Inflammatory macrophage treated with lipopolysaccharide for 4 hours (primary cell): ENCODE measurements around the gene P2RY8.
"Not testable (repeated sequence)": the region's sequence is repeated elsewhere in the genome, so short reads cannot be mapped to it uniquely, and the experiment has no call there.

Experiments
- DNase-seq: peaks from one replicate; pipeline ENCODE4 v3.0.0-alpha.2; 2020

The P2RY8 gene

GRCh38 chrX:1462596-1463251 lies 74.3 kb downstream of the P2RY8 start:
- DNase-seq = no peak

- DNase-seq = no peak
These were observed 74.9 kb downstream of the P2RY8 start for GRCh38 chrX:1462110-1462509.

GRCh38 chrX:1455948-1456280 lies 81.1 kb downstream of the P2RY8 start:
- DNase-seq = no peak

DNA sequence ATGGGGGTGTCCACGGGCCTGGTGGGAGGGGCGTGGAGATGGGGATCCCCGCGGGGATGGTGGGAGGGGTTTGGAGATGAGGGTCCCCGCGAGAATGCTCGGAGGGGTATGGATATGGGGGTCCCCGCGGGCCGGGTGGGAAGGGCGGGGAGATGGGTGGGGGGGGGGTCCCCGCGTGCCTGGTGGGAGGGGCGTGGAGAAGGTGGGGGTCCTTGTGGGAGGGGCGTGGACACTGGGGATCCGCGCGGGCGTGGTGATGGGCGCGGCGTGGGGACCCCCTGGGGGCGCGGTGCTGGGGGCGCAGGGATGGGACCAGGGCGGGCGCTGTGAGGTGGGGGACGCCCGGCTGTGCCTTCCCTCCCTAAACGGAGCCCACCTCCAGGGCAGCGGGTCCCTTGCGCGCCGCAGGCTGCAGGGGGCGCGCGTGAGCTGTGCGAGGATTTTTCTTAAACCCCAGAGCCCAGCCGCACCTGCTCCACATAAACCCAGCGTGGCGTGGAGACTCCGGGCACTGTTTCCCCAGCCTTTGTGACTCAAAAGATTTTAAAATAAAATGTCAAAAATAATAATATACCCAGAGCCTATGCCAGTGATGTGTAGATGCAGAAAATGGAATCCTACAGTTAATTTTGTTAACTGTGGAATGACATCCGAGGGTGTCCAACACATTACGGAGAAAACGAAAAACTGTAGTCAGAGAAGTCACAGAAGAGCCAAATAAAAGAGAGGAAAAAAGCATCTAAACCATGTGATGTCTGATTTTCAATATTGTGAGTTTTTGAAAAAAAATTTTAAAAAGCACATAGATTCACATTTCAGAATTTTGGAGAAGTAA lies 82.8 kb downstream of the P2RY8 start:
- DNase-seq = peak; percentile 79

DNA sequence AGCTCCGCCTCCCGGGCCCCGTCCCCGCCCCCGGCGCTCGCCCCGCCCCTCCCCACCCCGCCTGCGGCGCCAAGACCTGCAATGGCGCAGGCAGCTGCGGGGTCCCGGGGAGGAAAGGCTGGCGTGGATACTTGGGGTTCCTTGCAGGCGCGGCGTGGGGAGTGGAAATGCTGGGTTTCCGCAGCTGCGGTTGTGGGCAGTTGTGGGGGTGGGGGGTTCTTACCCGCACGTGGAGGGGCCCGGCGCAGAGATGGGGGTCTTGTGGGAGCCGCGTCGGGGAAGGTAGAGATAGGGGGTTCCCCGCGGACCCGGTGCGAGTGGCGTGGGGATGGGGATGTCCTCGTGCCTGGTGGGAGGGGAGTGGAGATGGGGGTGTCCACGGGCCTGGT lies 83.6 kb downstream of the P2RY8 start:
- DNase-seq = no peak

- peak; percentile 99 for DNase-seq
These were observed 84.2 kb downstream of the P2RY8 start, which contains the start of gene ASMTL for GRCh38 chrX:1452516-1453394. Gene ASMTL (minus strand): TSS chrX:1452909. CDS start chrX:1452840, 69 bp downstream.

GRCh38 chrX:1451661-1452515 lies 85.1 kb downstream of the P2RY8 start:
- DNase-seq = no peak

- DNase-seq = no peak
These were observed 85.7 kb downstream of the P2RY8 start for GRCh38 chrX:1451251-1451660.

DNA sequence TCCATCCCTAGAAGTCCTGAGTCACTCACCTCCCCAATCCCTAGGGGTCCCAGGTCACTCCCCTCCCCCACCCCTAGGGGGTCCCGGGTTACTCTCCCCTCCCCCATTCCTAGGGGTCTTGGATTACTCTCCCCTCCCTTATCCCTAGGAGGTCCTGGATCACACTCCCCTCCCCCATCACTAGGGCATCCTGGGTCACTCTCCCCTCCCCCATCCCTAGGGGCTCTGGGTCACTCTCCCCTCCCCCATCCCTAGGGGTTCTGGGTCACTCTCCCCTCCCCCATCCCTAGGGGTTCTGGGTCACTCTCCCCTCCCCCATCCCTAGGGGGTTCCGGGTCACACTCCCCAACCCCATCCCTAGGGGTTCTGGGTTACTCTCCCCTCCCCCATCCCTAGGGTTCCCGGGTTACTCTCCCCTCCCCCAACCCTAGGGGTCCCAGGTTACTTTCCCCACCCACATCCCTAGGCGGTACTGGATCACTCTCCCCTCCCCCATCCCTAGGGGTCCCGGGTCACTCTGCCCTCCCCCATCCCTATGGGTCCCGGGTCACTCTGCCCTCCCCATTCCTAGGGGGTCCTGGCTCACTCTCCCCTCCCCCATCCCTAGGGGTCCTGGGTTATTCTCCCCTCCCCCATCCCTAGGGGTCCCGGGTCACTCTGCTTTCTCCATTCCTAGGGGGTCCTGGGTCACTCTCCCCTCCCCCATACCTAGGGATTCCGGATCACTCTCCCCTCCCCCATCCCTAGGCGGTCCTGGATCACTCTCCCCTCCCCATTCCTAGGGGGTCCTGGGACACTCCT lies 86.4 kb downstream of the P2RY8 start:
- no peak for DNase-seq

DNA sequence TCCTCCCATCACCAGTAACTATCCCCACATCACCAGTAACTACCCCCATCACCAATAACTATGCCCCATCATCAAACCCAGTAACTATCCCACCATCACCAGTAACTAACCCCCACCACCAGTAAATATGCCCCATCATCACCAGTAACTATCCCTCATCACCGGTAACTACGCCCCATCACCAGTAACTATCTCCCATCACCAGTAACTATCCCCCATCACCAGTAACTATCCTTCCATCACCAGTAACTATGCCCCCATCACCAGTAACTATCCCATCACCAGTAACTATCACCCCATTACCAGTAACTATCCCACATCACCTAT lies 87.2 kb downstream of the P2RY8 start:
- no peak for DNase-seq

GRCh38 chrX:1449036-1449822 lies 87.8 kb downstream of the P2RY8 start:
- no peak for DNase-seq

- not testable (repeated sequence) for DNase-seq
These were observed 88.4 kb downstream of the P2RY8 start for GRCh38 chrX:1448573-1449001.

GRCh38 chrX:1447969-1448572 lies 88.9 kb downstream of the P2RY8 start:
- DNase-seq = not testable (repeated sequence)

- DNase-seq = peak; percentile 5
These were observed 89.7 kb downstream of the P2RY8 start for GRCh38 chrX:1446984-1447968.

- no peak for DNase-seq
These were observed 92.2 kb downstream of the P2RY8 start for GRCh38 chrX:1444561-1445500.

GRCh38 chrX:1443496-1444075 lies 93.4 kb downstream of the P2RY8 start:
- DNase-seq = no peak

DNA sequence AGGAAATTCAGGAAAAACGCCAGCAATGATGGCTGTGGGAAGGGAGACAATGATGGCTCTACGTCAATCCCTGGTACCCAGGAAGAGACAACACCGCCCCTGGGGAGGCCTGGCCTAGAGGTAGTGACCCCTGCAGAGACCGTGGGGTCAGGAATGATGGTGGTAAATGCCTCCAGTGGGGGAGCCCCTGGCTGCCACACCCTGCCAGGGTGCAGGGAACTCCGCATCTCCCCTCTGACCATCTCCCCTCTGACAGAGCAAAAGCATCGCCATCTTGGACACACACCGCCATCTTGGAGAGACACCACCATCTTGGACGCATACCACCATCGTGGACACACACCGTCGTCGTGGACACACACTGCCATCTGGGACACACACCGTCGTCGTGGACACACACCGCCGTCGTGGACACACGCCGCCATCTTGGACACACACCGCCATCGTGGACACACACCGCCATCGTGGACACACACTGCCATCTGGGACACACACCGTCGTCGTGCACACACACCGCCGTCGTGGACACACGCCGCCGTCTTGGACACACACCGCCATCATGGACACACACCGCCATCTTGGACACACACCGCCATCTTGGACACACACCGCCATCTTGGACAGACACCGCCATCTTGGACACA lies 94.1 kb downstream of the P2RY8 start:
- no peak for DNase-seq
